Measurements from ENCODE around the gene PPT1.

PPT1 gene

DNA sequence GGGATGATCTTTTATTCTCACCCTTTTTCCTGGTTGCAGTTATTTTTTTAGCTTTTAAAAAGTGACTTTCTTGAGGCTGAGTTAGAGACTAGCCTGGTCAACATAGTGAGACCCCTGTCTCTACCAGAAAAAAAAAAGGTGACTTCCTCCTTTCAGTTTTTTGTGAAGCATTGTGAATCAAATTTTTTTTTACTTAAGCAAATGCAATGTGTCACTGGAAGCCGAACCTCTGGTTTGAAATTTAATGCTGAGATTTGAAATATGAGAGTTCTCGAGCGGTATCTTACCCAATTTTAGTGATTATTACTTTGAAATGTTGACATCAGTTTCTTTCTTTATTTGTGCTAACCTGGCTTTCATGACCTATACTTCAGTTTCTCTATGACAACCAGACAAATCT lies 52.9 kb downstream of the PPT1 start:
- Histone ChIP-seq H3K27ac (ENCODE audit: extremely low read depth, low read depth, low read length) (no peak overlapping the region), H3K4me1 (ENCODE audit: control insufficient read depth, insufficient read depth, low read length) (no peaks in the 10 kb centered on the region), H3K36me3 (ENCODE audit: control insufficient read depth in 2 of 2, insufficient read depth in 1 of 2, low read length in 2 of 2) (peaks cover 0 to 41% of the 10 kb centered on the region in 2 experiments), H3K4me3 (ENCODE audit: low read depth, low read length) (no peak overlapping the region), H3K9me3 (ENCODE audit: control insufficient read depth, insufficient read depth, low read depth, low read length) (no peaks in the 10 kb centered on the region)
- TF ChIP-seq SCRT1 (tag by site-specific recombination; IDR thresholded peaks at IDR 0.05; ENCODE audit: borderline replicate concordance) (no peak), ZSCAN30 (tag by site-specific recombination; IDR thresholded peaks at IDR 0.05) (no peak)
- CTCF ChIA-PET = no interaction called here
- POLR2A ChIA-PET = no interaction called here

DNA sequence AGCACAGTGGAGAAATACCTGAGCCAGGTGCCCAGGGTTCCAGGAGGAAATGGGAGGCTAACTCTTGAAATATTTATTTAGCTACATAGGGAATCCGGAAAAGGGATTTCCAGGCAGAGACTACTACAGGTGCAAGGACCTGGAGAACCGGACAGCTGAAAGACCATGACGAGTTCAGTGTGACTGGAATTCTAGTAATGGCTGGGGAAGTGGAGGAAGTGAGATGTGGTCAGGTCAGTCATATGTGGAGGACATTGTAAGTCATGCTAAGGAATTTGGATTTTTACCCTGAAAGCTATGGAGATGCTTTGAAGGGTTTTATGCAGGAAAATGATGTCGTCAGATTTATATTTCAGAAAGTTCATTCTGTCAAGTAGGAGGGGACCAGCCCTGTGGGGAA lies 54.7 kb downstream of the PPT1 start:
- CTCF ChIA-PET = interaction anchor here (0.7 to 2.0 kb wide), 3 partner anchors 10 to 123 kb away, joined by 3 to 7 read pairs (median 6); no protein-coding TSS in a partner anchor
- POLR2A ChIA-PET = no interaction called here
- Histone ChIP-seq H3K4me3 (ENCODE audit: low read depth, low read length) (no peak overlapping the region), H3K4me1 (ENCODE audit: control insufficient read depth, insufficient read depth, low read length) (no peaks in the 10 kb centered on the region), H3K9me3 (ENCODE audit: control insufficient read depth, insufficient read depth, low read depth, low read length) (no peaks in the 10 kb centered on the region), H3K27ac (ENCODE audit: extremely low read depth, low read depth, low read length) (no peak overlapping the region), H3K36me3 (ENCODE audit: control insufficient read depth in 2 of 2, insufficient read depth in 1 of 2, low read length in 2 of 2) (peaks cover 0 to 32% of the 10 kb centered on the region in 2 experiments)
- no peak for TF ChIP-seq ZNF624 (tag by site-specific recombination; IDR thresholded peaks at IDR 0.05)
- no peak for TF ChIP-seq ZNF555 (tag by site-specific recombination; conservative IDR thresholded peaks at IDR 0.05)
- no peak for TF ChIP-seq ZNF501 (tag by site-specific recombination; IDR thresholded peaks at IDR 0.05)
- no peak for TF ChIP-seq ZNF140 (tag by site-specific recombination; IDR thresholded peaks at IDR 0.05)
- no peak for TF ChIP-seq ZNF266 (tag by site-specific recombination; IDR thresholded peaks at IDR 0.05; ENCODE audit: low read depth)
- no peak for TF ChIP-seq ZNF404 (tag by site-specific recombination; IDR thresholded peaks at IDR 0.05)
- no peak for TF ChIP-seq ZNF366 (tag by site-specific recombination; conservative IDR thresholded peaks at IDR 0.05)
- TF ChIP-seq, protein P1, sequence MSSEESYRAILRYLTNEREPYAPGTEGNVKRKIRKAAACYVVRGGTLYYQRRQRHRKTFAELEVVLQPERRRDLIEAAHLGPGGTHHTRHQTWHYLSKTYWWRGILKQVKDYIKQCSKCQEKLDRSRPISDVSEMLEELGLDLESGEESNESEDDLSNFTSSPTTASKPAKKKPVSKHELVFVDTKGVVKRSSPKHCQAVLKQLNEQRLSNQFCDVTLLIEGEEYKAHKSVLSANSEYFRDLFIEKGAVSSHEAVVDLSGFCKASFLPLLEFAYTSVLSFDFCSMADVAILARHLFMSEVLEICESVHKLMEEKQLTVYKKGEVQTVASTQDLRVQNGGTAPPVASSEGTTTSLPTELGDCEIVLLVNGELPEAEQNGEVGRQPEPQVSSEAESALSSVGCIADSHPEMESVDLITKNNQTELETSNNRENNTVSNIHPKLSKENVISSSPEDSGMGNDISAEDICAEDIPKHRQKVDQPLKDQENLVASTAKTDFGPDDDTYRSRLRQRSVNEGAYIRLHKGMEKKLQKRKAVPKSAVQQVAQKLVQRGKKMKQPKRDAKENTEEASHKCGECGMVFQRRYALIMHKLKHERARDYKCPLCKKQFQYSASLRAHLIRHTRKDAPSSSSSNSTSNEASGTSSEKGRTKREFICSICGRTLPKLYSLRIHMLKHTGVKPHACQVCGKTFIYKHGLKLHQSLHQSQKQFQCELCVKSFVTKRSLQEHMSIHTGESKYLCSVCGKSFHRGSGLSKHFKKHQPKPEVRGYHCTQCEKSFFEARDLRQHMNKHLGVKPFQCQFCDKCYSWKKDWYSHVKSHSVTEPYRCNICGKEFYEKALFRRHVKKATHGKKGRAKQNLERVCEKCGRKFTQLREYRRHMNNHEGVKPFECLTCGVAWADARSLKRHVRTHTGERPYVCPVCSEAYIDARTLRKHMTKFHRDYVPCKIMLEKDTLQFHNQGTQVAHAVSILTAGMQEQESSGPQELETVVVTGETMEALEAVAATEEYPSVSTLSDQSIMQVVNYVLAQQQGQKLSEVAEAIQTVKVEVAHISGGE (tag by site-specific recombination; conservative IDR thresholded peaks at IDR 0.05; ENCODE audit: low read depth) = no peak
- TF ChIP-seq ZNF311 (tag by site-specific recombination; IDR thresholded peaks at IDR 0.05; ENCODE audit: borderline replicate concordance) = no peak
- TF ChIP-seq ZNF274 (IDR thresholded peaks at IDR 0.05; ENCODE audit: low read length) = no peak
- TF ChIP-seq ZNF274 (tag by site-specific recombination; IDR thresholded peaks at IDR 0.05; ENCODE audit: borderline replicate concordance) = no peak
- TF ChIP-seq KLF10 (tag by site-specific recombination; IDR thresholded peaks at IDR 0.05) = no peak
- TF ChIP-seq ZNF747 (tag by site-specific recombination; IDR thresholded peaks at IDR 0.05) = no peak
- TF ChIP-seq ZNF23 (tag by site-specific recombination; IDR thresholded peaks at IDR 0.05; ENCODE audit: borderline replicate concordance) = no peak
- no peak for TF ChIP-seq ZNF350 (tag by site-specific recombination; IDR thresholded peaks at IDR 0.05)
- no peak for TF ChIP-seq ZIC2 (tag by site-specific recombination; IDR thresholded peaks at IDR 0.05)
- no peak for TF ChIP-seq ZNF530 (tag by site-specific recombination; IDR thresholded peaks at IDR 0.05; ENCODE audit: low read depth)
- no peak for TF ChIP-seq ZNF776 (tag by site-specific recombination; IDR thresholded peaks at IDR 0.05; ENCODE audit: borderline replicate concordance)
- TF ChIP-seq ZNF155 (tag by site-specific recombination; IDR thresholded peaks at IDR 0.05) = no peak

DNA sequence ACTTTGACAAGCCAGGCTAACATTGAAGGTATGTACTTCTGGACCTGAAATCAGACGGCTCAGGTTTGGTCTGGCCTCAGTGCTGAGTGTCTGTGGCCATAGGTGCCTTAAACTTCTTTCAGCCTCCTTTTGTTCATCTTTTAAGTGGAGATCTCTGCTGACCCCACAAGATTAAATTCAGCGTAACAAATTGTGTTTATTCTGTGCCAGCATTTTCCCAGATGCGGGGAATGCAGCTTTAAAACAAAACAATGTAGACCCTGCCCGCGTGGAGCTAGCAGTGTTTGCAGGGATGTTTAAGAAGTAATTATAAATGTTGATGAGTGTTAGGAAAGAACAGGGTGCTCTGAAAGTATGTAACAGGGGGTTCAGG lies 55.6 kb downstream of the PPT1 start:
- ChIA-PET CTCF (interaction anchor here (1.7 to 2.0 kb wide), 2 partner anchors 9 to 122 kb away, joined by 6 to 7 read pairs; no protein-coding TSS in a partner anchor), POLR2A (no interaction called here)
- peaks cover 0 to 29% of the 10 kb centered on the region in 2 experiments for H3K36me3 ChIP-seq (ENCODE audit: control insufficient read depth in 2 of 2, insufficient read depth in 1 of 2, low read length in 2 of 2)
- H3K9me3 ChIP-seq (ENCODE audit: control insufficient read depth, insufficient read depth, low read depth, low read length) = no peaks in the 10 kb centered on the region
- H3K4me3 ChIP-seq (ENCODE audit: low read depth, low read length) = peak overlapping the region; percentile 73
- H3K4me1 ChIP-seq (ENCODE audit: control insufficient read depth, insufficient read depth, low read length) = no peaks in the 10 kb centered on the region
- H3K27ac ChIP-seq (ENCODE audit: extremely low read depth, low read depth, low read length) = no peak overlapping the region
- TF ChIP-seq ZNF266 (tag by site-specific recombination; IDR thresholded peaks at IDR 0.05; ENCODE audit: low read depth) = no peak
- TF ChIP-seq PRDM4 (tag by site-specific recombination; IDR thresholded peaks at IDR 0.05) = no peak
- TF ChIP-seq ZNF416 (tag by site-specific recombination; IDR thresholded peaks at IDR 0.05) = no peak
- TF ChIP-seq IKZF3 (tag by site-specific recombination; IDR thresholded peaks at IDR 0.05) = no peak
- no peak for TF ChIP-seq GLI4 (tag by site-specific recombination; IDR thresholded peaks at IDR 0.05)
- no peak for TF ChIP-seq KLF16 (tag by site-specific recombination; IDR thresholded peaks at IDR 0.05)
- no peak for TF ChIP-seq ZNF169 (tag by site-specific recombination; IDR thresholded peaks at IDR 0.05)
- TF ChIP-seq PBX3 (CRISPR knock-in tag; IDR thresholded peaks at IDR 0.05) = no peak
- no peak for TF ChIP-seq ZNF555 (tag by site-specific recombination; conservative IDR thresholded peaks at IDR 0.05)
